ENCODE data around the gene SPOUT1. TPM values are rescaled to one million over a fixed set of nuclear protein-coding genes. Genes with fewer than 3 reads are reported as not detected.
A peak's percentile ranks its signal among the peaks of the same experiment; 100 is the strongest.

The SPOUT1 gene
- total RNA-seq, 1 experiment from 2014 or later: 40.1 TPM

- DNase-seq (ENCODE audit: low spot score): no peak
Measured at GRCh38 chr9:128840524-128840923, 10.9 kb upstream of the SPOUT1 start.

GRCh38 chr9:128838338-128838737 is 8.7 kb upstream of the SPOUT1 start:
- in situ Hi-C loops (cut with HindIII; ENCODE audit: low sequenced_read_pairs): no loop called here
- no peak for DNase-seq (ENCODE audit: low spot score)

More at GRCh38 chr9:128840524-128840923, 10.9 kb upstream of the SPOUT1 start:
- in situ Hi-C loops (cut with HindIII; ENCODE audit: low sequenced_read_pairs): no loop called here

- DNase-seq (ENCODE audit: low spot score): no peak
- in situ Hi-C loops (cut with HindIII; ENCODE audit: low sequenced_read_pairs): no loop called here
Measured at GRCh38 chr9:128836509-128837145, 7.0 kb upstream of the SPOUT1 start.

GRCh38 chr9:128835246-128836210 is 5.9 kb upstream of the SPOUT1 start:
- DNase-seq (ENCODE audit: low spot score): no peak
- in situ Hi-C loops (cut with HindIII; ENCODE audit: low sequenced_read_pairs): no loop called here

GRCh38 chr9:128833696-128834095 is 4.1 kb upstream of the SPOUT1 start:
- no peak for DNase-seq (ENCODE audit: low spot score)
- in situ Hi-C loops (cut with HindIII; ENCODE audit: low sequenced_read_pairs): no loop called here

- in situ Hi-C loops (cut with HindIII; ENCODE audit: low sequenced_read_pairs): no loop called here
- no peak for DNase-seq (ENCODE audit: low spot score)
Measured at GRCh38 chr9:128828719-128829452, 708 bp downstream of the SPOUT1 start.

- in situ Hi-C loops (cut with HindIII; ENCODE audit: low sequenced_read_pairs): no loop called here
- no peak for DNase-seq (ENCODE audit: low spot score)
Measured at GRCh38 chr9:128828267-128828666, 1.3 kb downstream of the SPOUT1 start.

- in situ Hi-C loops (cut with HindIII; ENCODE audit: low sequenced_read_pairs): no loop called here
- no peak for DNase-seq (ENCODE audit: low spot score)
Measured at GRCh38 chr9:128825923-128826700, 3.5 kb downstream of the SPOUT1 start.

- DNase-seq (ENCODE audit: low spot score): no peak
Measured at GRCh38 chr9:128824911-128825310, 4.7 kb downstream of the SPOUT1 start.

GRCh38 chr9:128823903-128824406 is 5.6 kb downstream of the SPOUT1 start:
- in situ Hi-C loops (cut with HindIII; ENCODE audit: low sequenced_read_pairs): no loop called here
- DNase-seq (ENCODE audit: low spot score): no peak

More at GRCh38 chr9:128824911-128825310, 4.7 kb downstream of the SPOUT1 start:
- in situ Hi-C loops (cut with HindIII; ENCODE audit: low sequenced_read_pairs): no loop called here

- no peak for DNase-seq (ENCODE audit: low spot score)
- in situ Hi-C loops (cut with HindIII; ENCODE audit: low sequenced_read_pairs): no loop called here
Measured at GRCh38 chr9:128823362-128823902, 6.2 kb downstream of the SPOUT1 start.

GRCh38 chr9:128822407-128823042 is 7.1 kb downstream of the SPOUT1 start:
- in situ Hi-C loops (cut with HindIII; ENCODE audit: low sequenced_read_pairs): no loop called here
- DNase-seq (ENCODE audit: low spot score): no peak

- in situ Hi-C loops (cut with HindIII; ENCODE audit: low sequenced_read_pairs): no loop called here
- DNase-seq (ENCODE audit: low spot score): no peak
Measured at GRCh38 chr9:128821584-128822406, 7.8 kb downstream of the SPOUT1 start.

- in situ Hi-C loops (cut with HindIII; ENCODE audit: low sequenced_read_pairs): no loop called here
- DNase-seq (ENCODE audit: low spot score): no peak
Measured at GRCh38 chr9:128820665-128821583, 8.7 kb downstream of the SPOUT1 start.

GRCh38 chr9:128819716-128820664 is 9.6 kb downstream of the SPOUT1 start:
- DNase-seq (ENCODE audit: low spot score): peak; percentile 83

More at GRCh38 chr9:128819716-128820664, 9.6 kb downstream of the SPOUT1 start:
- in situ Hi-C loops (cut with HindIII; ENCODE audit: low sequenced_read_pairs): no loop called here

All from G401 (cell line).